GM18526 (cell line): ENCODE results near the gene PPP4R2.

Experiments used
- POLR2A ChIP-seq: IDR thresholded peaks from 3 replicates; pipeline ENCODE4 v1.6.1; 2011; ENCODE audit not compliant: insufficient read length; ENCODE audit errors: extremely low read depth

The PPP4R2 gene

GRCh38 chr3:73101881-73102280 is 105.3 kb downstream of the PPP4R2 start:
- TF ChIP-seq POLR2A: no peak

GRCh38 chr3:73107215-73107614 is 110.6 kb downstream of the PPP4R2 start:
- no peak for TF ChIP-seq POLR2A

GRCh38 chr3:73107676-73108187 is 111.1 kb downstream of the PPP4R2 start:
- TF ChIP-seq POLR2A: no peak

GRCh38 chr3:73108750-73109149 is 112.1 kb downstream of the PPP4R2 start:
- TF ChIP-seq POLR2A: no peak

- no peak for TF ChIP-seq POLR2A
These were observed 113.9 kb downstream of the PPP4R2 start for GRCh38 chr3:73110530-73110929.

GRCh38 chr3:73114711-73115110 is 118.1 kb downstream of the PPP4R2 start:
- no peak for TF ChIP-seq POLR2A

GRCh38 chr3:73115806-73116205 is 119.2 kb downstream of the PPP4R2 start:
- no peak for TF ChIP-seq POLR2A
